CD8-positive, alpha-beta memory T cell (primary cell): ENCODE data around the gene LPGAT1. TPM values are rescaled to one million over a fixed set of nuclear protein-coding genes. Genes with fewer than 3 reads are reported as not detected.

Source experiments
- CTCF ChIA-PET: fragments of 350-600 bp; sonication (Branson Sonifier 250); formaldehyde crosslinking; loops from one replicate; lab custom pipeline; 2021; ENCODE audit warnings: antibody characterized with exemption; lab: Charles Lee
- POLR2A ChIA-PET: fragments of 350-600 bp; sonication (Branson Sonifier 250); formaldehyde crosslinking; loops from one replicate; lab custom pipeline; 2021; ENCODE audit warnings: antibody characterized with exemption; lab: Charles Lee
- DNase-seq, 5 donors: peaks; one replicate each; pipeline versions ENCODE4 v3.0.0 to v3.0.0-alpha.2; 2020 to 2022; ENCODE audit warnings: mixed read lengths in 1 of 5
- H3K27ac ChIP-seq: one replicate; pipeline ENCODE4 v1.7.0; 2013; ENCODE audit warnings: low read depth, mild to moderate bottlenecking, low read length, moderate library complexity
- H3K27me3 ChIP-seq: 2 replicates; pipeline ENCODE4 v1.7.0; 2013; ENCODE audit warnings: low read length, mild to moderate bottlenecking; ENCODE audit not compliant: insufficient read depth, poor library complexity, severe bottlenecking
- H3K36me3 ChIP-seq: 2 replicates; pipeline ENCODE4 v1.7.0; 2013; ENCODE audit warnings: mild to moderate bottlenecking, low read length, moderate library complexity; ENCODE audit not compliant: insufficient read depth
- H3K4me1 ChIP-seq: 2 replicates; pipeline ENCODE4 v1.7.0; 2013; ENCODE audit warnings: mild to moderate bottlenecking, low read length, moderate library complexity; ENCODE audit not compliant: insufficient read depth
- H3K4me3 ChIP-seq: 2 replicates; pipeline ENCODE4 v1.7.0; 2013; ENCODE audit warnings: mild to moderate bottlenecking, low read length
- H3K9me3 ChIP-seq: 2 replicates; pipeline ENCODE4 v1.7.0; 2013; ENCODE audit warnings: mild to moderate bottlenecking, low read length
- H3K27ac Mint-ChIP-seq, 8 donors: one replicate each; pipeline ENCODE4 v1.8.0; 2020 to 2021; ENCODE audit warnings: mixed read lengths in 8 of 8, mild to moderate bottlenecking in 6 of 8, inconsistent platforms in 3 of 8, moderate library complexity in 3 of 8
- H3K27me3 Mint-ChIP-seq, 2 donors: one replicate each; pipeline ENCODE4 v1.8.0; 2020 to 2021; ENCODE audit warnings: mixed read lengths in 2 of 2, mild to moderate bottlenecking in 1 of 2, moderate library complexity in 1 of 2
- H3K36me3 Mint-ChIP-seq, 3 donors: one replicate each; pipeline ENCODE4 v1.8.0; 2020 to 2021; ENCODE audit warnings: mixed read lengths in 3 of 3, inconsistent platforms in 1 of 3, mild to moderate bottlenecking in 1 of 3
- H3K4me1 Mint-ChIP-seq, 3 donors: one replicate each; pipeline ENCODE4 v1.8.0; 2020 to 2021; ENCODE audit warnings: mixed read lengths in 3 of 3, inconsistent platforms in 1 of 3, mild to moderate bottlenecking in 1 of 3
- H3K4me3 Mint-ChIP-seq, 7 donors: one replicate each; pipeline ENCODE4 v1.8.0; 2020 to 2021; ENCODE audit warnings: mixed read lengths in 7 of 7, mild to moderate bottlenecking in 6 of 7, moderate library complexity in 4 of 7, inconsistent platforms in 2 of 7
- H3K9me3 Mint-ChIP-seq, 5 donors: one replicate each; pipeline ENCODE4 v1.8.0; 2020 to 2022; ENCODE audit warnings: mixed read lengths in 5 of 5, mild to moderate bottlenecking in 3 of 5, moderate library complexity in 2 of 5, inconsistent platforms in 1 of 5
- polyA plus RNA-seq: library from polyadenylated mRNA; unstranded; fragments of 300-500 nt; fragmentation: Illumina TruSeq; gene quantifications from one replicate; pipeline ENCODE4 v1.2.3, GENCODE V29; 2021
- total RNA-seq, 2 experiments: library from RNA; stranded (reverse); gene quantifications; one replicate each; pipeline ENCODE4 v1.2.3, GENCODE V29; 2021

Gene LPGAT1
- total and polyA plus RNA-seq, 3 experiments from 2014 or later: 25.3 to 28.9 (median 25.4) TPM

- Histone ChIP-seq H3K27me3 (no peaks in the 10 kb centered on the region), H3K9me3 (no peaks in the 10 kb centered on the region), H3K4me1 (peaks cover 41% of the 10 kb centered on the region), H3K36me3 (no peaks in the 10 kb centered on the region), H3K4me3 (no peak overlapping the region), H3K27ac (no peak overlapping the region)
- Mint-ChIP-seq H3K9me3 (no peaks in the 10 kb centered on the region), H3K4me3 (peak overlapping the region; percentile 13 to 88 (median 53)), H3K27me3 (peaks cover 0 to 1% of the 10 kb centered on the region in 2 donors), H3K4me1 (peaks cover 44 to 57% (median 56%) of the 10 kb centered on the region in 3 donors), H3K27ac (peak overlapping the region in 7 of 8 donors; percentile 20 to 85 (median 75)), H3K36me3 (peaks cover 0 to 4% (median 0%) of the 10 kb centered on the region in 3 donors)
- peak in 1 of 5 donors; percentile 42 for DNase-seq
- ChIA-PET POLR2A (no interaction called here), CTCF (interaction anchor here (0.8 to 1.7 kb wide), 2 partner anchors 152 to 229 kb away, joined by 3 to 4 read pairs; no protein-coding TSS in a partner anchor)
Measured at GRCh38 chr1:211833174-211833820, 2.7 kb upstream of the LPGAT1 start.

- no peaks in the 10 kb centered on the region for H3K27me3 ChIP-seq
- peak overlapping the region; percentile 13 to 88 (median 53) for H3K4me3 Mint-ChIP-seq
- peaks cover 0 to 4% (median 0%) of the 10 kb centered on the region in 3 donors for H3K36me3 Mint-ChIP-seq
- no peak overlapping the region for H3K27ac ChIP-seq
- ChIA-PET POLR2A (interaction anchor here (0.6 kb wide), 1 partner anchor 573 kb away, joined by 4 read pairs; no protein-coding TSS in a partner anchor), CTCF (interaction anchor here (1.7 kb wide), 1 partner anchor 152 kb away, joined by 4 read pairs; no protein-coding TSS in a partner anchor)
- peaks cover 41% of the 10 kb centered on the region for H3K4me1 ChIP-seq
- no peaks in the 10 kb centered on the region for H3K9me3 ChIP-seq
- no peaks in the 10 kb centered on the region for H3K9me3 Mint-ChIP-seq
- no peak for DNase-seq
- H3K27me3 Mint-ChIP-seq: peaks cover 0 to 1% of the 10 kb centered on the region in 2 donors
- H3K4me3 ChIP-seq: no peak overlapping the region
- peaks cover 50 to 63% (median 63%) of the 10 kb centered on the region in 3 donors for H3K4me1 Mint-ChIP-seq
- H3K36me3 ChIP-seq: no peaks in the 10 kb centered on the region
- peak overlapping the region in 7 of 8 donors; percentile 43 to 85 (median 75) for H3K27ac Mint-ChIP-seq
Measured at GRCh38 chr1:211832661-211833060, 2.1 kb upstream of the LPGAT1 start.

- H3K9me3 Mint-ChIP-seq: no peaks in the 10 kb centered on the region
- Histone ChIP-seq H3K9me3 (no peaks in the 10 kb centered on the region), H3K27ac (no peak overlapping the region), H3K27me3 (no peaks in the 10 kb centered on the region), H3K36me3 (no peaks in the 10 kb centered on the region), H3K4me3 (no peak overlapping the region), H3K4me1 (peaks cover 41% of the 10 kb centered on the region)
- peak overlapping the region; percentile 89 to 96 (median 93) for H3K4me3 Mint-ChIP-seq
- H3K4me1 Mint-ChIP-seq: peaks cover 57 to 72% (median 71%) of the 10 kb centered on the region in 3 donors
- DNase-seq: no peak
- CTCF ChIA-PET: interaction anchor here (0.8 to 1.0 kb wide), 2 partner anchors 10 to 94 kb away, joined by 3 read pairs; no protein-coding TSS in a partner anchor
- peaks cover 0 to 4% (median 0%) of the 10 kb centered on the region in 3 donors for H3K36me3 Mint-ChIP-seq
- H3K27ac Mint-ChIP-seq: peak overlapping the region; percentile 30 to 93 (median 90)
- POLR2A ChIA-PET: no interaction called here
- H3K27me3 Mint-ChIP-seq: peaks cover 0 to 1% of the 10 kb centered on the region in 2 donors
Measured at GRCh38 chr1:211831558-211832323, 1.2 kb upstream of the LPGAT1 start.

GRCh38 chr1:211830055-211830327 is 572 bp downstream of the LPGAT1 start:
- H3K36me3 Mint-ChIP-seq: peaks cover 0 to 9% (median 1%) of the 10 kb centered on the region in 3 donors
- no peaks in the 10 kb centered on the region for H3K36me3 ChIP-seq
- no peaks in the 10 kb centered on the region for H3K9me3 ChIP-seq
- H3K27ac Mint-ChIP-seq: peak overlapping the region; percentile 85 to 97 (median 93)
- no peak overlapping the region for H3K4me3 ChIP-seq
- H3K27me3 Mint-ChIP-seq: no peaks in the 10 kb centered on the region
- peak overlapping the region; percentile 66 for H3K27ac ChIP-seq
- peak in 3 of 5 donors; percentile 7 to 38 (median 33) for DNase-seq
- peaks cover 41% of the 10 kb centered on the region for H3K4me1 ChIP-seq
- peak overlapping the region; percentile 88 to 98 (median 92) for H3K4me3 Mint-ChIP-seq
- no peaks in the 10 kb centered on the region for H3K9me3 Mint-ChIP-seq
- POLR2A ChIA-PET: no interaction called here
- CTCF ChIA-PET: no interaction called here
- no peaks in the 10 kb centered on the region for H3K27me3 ChIP-seq
- peaks cover 57 to 77% (median 74%) of the 10 kb centered on the region in 3 donors for H3K4me1 Mint-ChIP-seq

GRCh38 chr1:211829343-211830054 is 1.1 kb downstream of the LPGAT1 start:
- Mint-ChIP-seq H3K27ac (peak overlapping the region; percentile 85 to 97 (median 93)), H3K27me3 (no peaks in the 10 kb centered on the region), H3K9me3 (no peaks in the 10 kb centered on the region), H3K4me1 (peaks cover 55 to 79% (median 72%) of the 10 kb centered on the region in 3 donors), H3K4me3 (peak overlapping the region; percentile 88 to 98 (median 92)), H3K36me3 (peaks cover 0 to 13% (median 1%) of the 10 kb centered on the region in 3 donors)
- DNase-seq: no peak
- Histone ChIP-seq H3K27me3 (no peaks in the 10 kb centered on the region), H3K4me1 (peaks cover 40% of the 10 kb centered on the region), H3K4me3 (no peak overlapping the region), H3K9me3 (no peaks in the 10 kb centered on the region), H3K36me3 (no peaks in the 10 kb centered on the region), H3K27ac (no peak overlapping the region)
- ChIA-PET CTCF (interaction anchor here (1.4 to 2.2 kb wide), 3 partner anchors 13 to 131 kb away, joined by 4 to 6 read pairs (median 5); no protein-coding TSS in a partner anchor), POLR2A (interaction anchor here (1.5 kb wide), 1 partner anchor 12 kb away, joined by 4 read pairs; no protein-coding TSS in a partner anchor)

GRCh38 chr1:211828584-211829342 is 1.8 kb downstream of the LPGAT1 start:
- Mint-ChIP-seq H3K4me1 (peaks cover 54 to 79% (median 68%) of the 10 kb centered on the region in 3 donors), H3K27me3 (no peaks in the 10 kb centered on the region), H3K9me3 (no peaks in the 10 kb centered on the region), H3K27ac (peak overlapping the region; percentile 56 to 97 (median 90)), H3K4me3 (peak overlapping the region; percentile 88 to 98 (median 92)), H3K36me3 (peaks cover 0 to 18% (median 3%) of the 10 kb centered on the region in 3 donors)
- no peak overlapping the region for H3K27ac ChIP-seq
- no peaks in the 10 kb centered on the region for H3K36me3 ChIP-seq
- peaks cover 33% of the 10 kb centered on the region for H3K4me1 ChIP-seq
- H3K27me3 ChIP-seq: no peaks in the 10 kb centered on the region
- H3K4me3 ChIP-seq: no peak overlapping the region
- no peak for DNase-seq
- CTCF ChIA-PET: interaction anchor here (1.2 to 2.2 kb wide), 4 partner anchors 12 to 130 kb away, joined by 3 to 6 read pairs (median 4); no protein-coding TSS in a partner anchor
- POLR2A ChIA-PET: interaction anchor here (0.6 to 1.5 kb wide), 2 partner anchors 13 to 250 kb away, joined by 3 to 4 read pairs; partner anchors contain the start of gene SLC30A1
- no peaks in the 10 kb centered on the region for H3K9me3 ChIP-seq

GRCh38 chr1:211827051-211827450 is 3.5 kb downstream of the LPGAT1 start:
- no peak overlapping the region for H3K4me3 ChIP-seq
- no peak overlapping the region for H3K4me3 Mint-ChIP-seq

More at GRCh38 chr1:211827051-211827450, 3.5 kb downstream of the LPGAT1 start:
- Mint-ChIP-seq H3K4me1 (peaks cover 41 to 79% (median 67%) of the 10 kb centered on the region in 3 donors), H3K36me3 (peaks cover 0 to 30% (median 7%) of the 10 kb centered on the region in 3 donors), H3K9me3 (no peaks in the 10 kb centered on the region), H3K27ac (peak overlapping the region in 3 of 8 donors; percentile 59 to 89 (median 62)), H3K27me3 (no peaks in the 10 kb centered on the region)
- H3K9me3 ChIP-seq: no peaks in the 10 kb centered on the region
- H3K27ac ChIP-seq: no peak overlapping the region
- H3K36me3 ChIP-seq: no peaks in the 10 kb centered on the region
- ChIA-PET POLR2A (interaction anchor here (0.6 kb wide), 1 partner anchor 383 kb away, joined by 5 read pairs; no protein-coding TSS in a partner anchor), CTCF (no interaction called here)
- H3K4me1 ChIP-seq: peaks cover 16% of the 10 kb centered on the region
- DNase-seq: no peak
- H3K27me3 ChIP-seq: no peaks in the 10 kb centered on the region
